GM23248 (cell line): ENCODE measurements around the gene PDE6B. TPM values are rescaled to one million over a fixed set of nuclear protein-coding genes. Genes with fewer than 3 reads are reported as not detected.
A peak's percentile ranks its signal among the peaks of the same experiment; 100 is the strongest.

ENCODE experiments used
- DNase-seq: peaks from one replicate; pipeline ENCODE4 v3.0.0-alpha.2; 2015
- H2AFZ ChIP-seq: fragments of 200-600 bp; sonication (generic); 2 replicates; pipeline ENCODE4 v1.6.1; 2016; ENCODE audit warnings: antibody characterized with exemption
- H3F3A ChIP-seq: fragments of 200-600 bp; sonication (generic); 2 replicates; pipeline ENCODE4 v1.6.1; 2016; ENCODE audit warnings: mild to moderate bottlenecking, antibody characterized with exemption, mixed run types; ENCODE audit not compliant: insufficient read depth
- H3K27ac ChIP-seq: fragments of 200-600 bp; sonication (generic); 2 replicates; pipeline ENCODE4 v1.5.1; 2016; ENCODE audit warnings: mild to moderate bottlenecking
- H3K27me3 ChIP-seq: fragments of 200-600 bp; sonication (generic); replicated peaks from 2 replicates; pipeline ENCODE4 v1.6.1; 2016; ENCODE audit warnings: mild to moderate bottlenecking; ENCODE audit not compliant: insufficient read depth
- H3K36me3 ChIP-seq: fragments of 200-600 bp; sonication (generic); 2 replicates; pipeline ENCODE4 v1.6.1; 2016; ENCODE audit warnings: low read depth, mild to moderate bottlenecking
- H3K4me1 ChIP-seq: fragments of 200-600 bp; sonication (generic); 2 replicates; pipeline ENCODE4 v1.6.1; 2016; ENCODE audit warnings: mild to moderate bottlenecking; ENCODE audit not compliant: insufficient read depth
- H3K4me2 ChIP-seq: fragments of 200-600 bp; sonication (generic); one replicate; pipeline ENCODE4 v1.6.1; 2016; ENCODE audit warnings: mild to moderate bottlenecking; ENCODE audit not compliant: unreplicated experiment
- H3K4me3 ChIP-seq: fragments of 200-600 bp; sonication (generic); 2 replicates; pipeline ENCODE4 v1.5.1; 2016; ENCODE audit warnings: mild to moderate bottlenecking
- H3K79me2 ChIP-seq: fragments of 200-600 bp; sonication (generic); 2 replicates; pipeline ENCODE4 v1.6.1; 2016; ENCODE audit warnings: mild to moderate bottlenecking; ENCODE audit not compliant: insufficient read depth
- H3K9ac ChIP-seq: fragments of 200-600 bp; sonication (generic); 2 replicates; pipeline ENCODE4 v1.6.1; 2016; ENCODE audit warnings: mild to moderate bottlenecking
- H3K9me2 ChIP-seq: fragments of 200-600 bp; sonication (generic); 2 replicates; pipeline ENCODE4 v1.6.1; 2016; ENCODE audit warnings: mixed run types, mild to moderate bottlenecking, moderate library complexity; ENCODE audit not compliant: insufficient read depth
- H3K9me3 ChIP-seq: fragments of 200-600 bp; sonication (generic); one replicate; pipeline ENCODE4 v1.6.1; 2017; ENCODE audit warnings: low read depth
- H4K20me1 ChIP-seq: fragments of 200-600 bp; sonication (generic); 2 replicates; pipeline ENCODE4 v1.6.0; 2016; ENCODE audit not compliant: insufficient read depth
- EZH2 ChIP-seq: fragments of 200-600 bp; sonication (generic); IDR thresholded peaks from 2 replicates; pipeline ENCODE4 v1.6.1; 2018; ENCODE audit warnings: antibody characterized with exemption, mild to moderate bottlenecking; ENCODE audit not compliant: insufficient read depth, poor library complexity, severe bottlenecking
- EZH2phosphoT487 ChIP-seq: fragments of 200-600 bp; sonication (generic); IDR thresholded peaks from 2 replicates; pipeline ENCODE4 v1.6.1; 2018; ENCODE audit warnings: antibody characterized with exemption, moderate library complexity, mild to moderate bottlenecking, low read depth; ENCODE audit not compliant: insufficient read depth
- WGBS, 2 experiments: methylation state at CpG; one replicate each; pipeline ENCODE4 v1.1.6; 2015 to 2017; ENCODE audit warnings: low lambda C conversion rate in 2 of 2, low coverage in 1 of 2; ENCODE audit errors: missing lambda C conversion rate in 2 of 2; 5-methylcytosine and 5-hydroxymethylcytosine counted together
- in situ Hi-C: fragments of 300-500 bp; cut with MboI; formaldehyde crosslinking; loops from 2 replicates; pipeline ENCODE4 v1.15.0; 2020
- polyA plus RNA-seq: library from polyadenylated mRNA; unstranded; fragments of >200 nt; fragmentation: Nextera tagmentation; extraction: Ambion mirVana; gene quantifications from 2 replicates; pipeline ENCODE4 v1.2.1, GENCODE V29; 2016
- total RNA-seq: library from RNA; depleted of rRNA; stranded (reverse); fragments of >200 nt; shearing (Covaris generic); gene quantifications from 2 replicates; pipeline ENCODE4 v1.2.3, GENCODE V29; 2014

Gene PDE6B
- total and polyA plus RNA-seq, 2 experiments from 2014 or later, result 0.11 TPM; not detected in 1

GRCh38 chr4:656436-657337 is 31.3 kb downstream of the PDE6B start:
- no peak for TF ChIP-seq EZH2phosphoT487
- no peak for TF ChIP-seq EZH2
- Histone ChIP-seq H3K4me3 (no peak overlapping the region), H3K9me2 (no peaks in the 10 kb centered on the region), H3K4me1 (no peaks in the 10 kb centered on the region), H3K27me3 (no peaks in the 10 kb centered on the region), H3K9ac (no peak overlapping the region), H4K20me1 (no peaks in the 10 kb centered on the region), H3F3A (no peaks in the 10 kb centered on the region), H3K9me3 (no peaks in the 10 kb centered on the region), H3K36me3 (no peaks in the 10 kb centered on the region), H2AFZ (no peak overlapping the region), H3K79me2 (no peaks in the 10 kb centered on the region), H3K4me2 (no peak overlapping the region), H3K27ac (no peak overlapping the region)
- in situ Hi-C loops, result no loop called here
- 70 to 71% methylated on average over 36 to 58 of the region's 58 CpGs for WGBS, 2 experiments
- DNase-seq, result peak; percentile 30

- WGBS, 2 experiments, result 55% methylated on average over 12 to 23 of the region's 23 CpGs
- Histone ChIP-seq H3K36me3 (no peaks in the 10 kb centered on the region), H3F3A (no peaks in the 10 kb centered on the region), H3K9me3 (no peaks in the 10 kb centered on the region), H3K27ac (no peak overlapping the region), H3K79me2 (no peaks in the 10 kb centered on the region), H3K9me2 (no peaks in the 10 kb centered on the region), H3K27me3 (no peaks in the 10 kb centered on the region), H4K20me1 (no peaks in the 10 kb centered on the region), H3K4me1 (no peaks in the 10 kb centered on the region), H3K4me2 (no peak overlapping the region), H2AFZ (no peak overlapping the region), H3K9ac (no peak overlapping the region), H3K4me3 (no peak overlapping the region)
- no peak for TF ChIP-seq EZH2
- no peak for TF ChIP-seq EZH2phosphoT487
- in situ Hi-C loops, result no loop called here
- peak; percentile 39 for DNase-seq
Measured at GRCh38 chr4:657338-657833, 32.0 kb downstream of the PDE6B start.

GRCh38 chr4:657834-658667 is 32.7 kb downstream of the PDE6B start:
- in situ Hi-C loops, result no loop called here
- Histone ChIP-seq H3F3A (no peaks in the 10 kb centered on the region), H3K79me2 (no peaks in the 10 kb centered on the region), H3K4me3 (no peak overlapping the region), H3K9ac (no peak overlapping the region), H3K36me3 (no peaks in the 10 kb centered on the region), H4K20me1 (no peaks in the 10 kb centered on the region), H3K27ac (no peak overlapping the region), H3K4me2 (no peak overlapping the region), H3K27me3 (no peaks in the 10 kb centered on the region), H3K4me1 (no peaks in the 10 kb centered on the region), H2AFZ (no peak overlapping the region), H3K9me2 (no peaks in the 10 kb centered on the region), H3K9me3 (no peaks in the 10 kb centered on the region)
- TF ChIP-seq EZH2 (no peak), EZH2phosphoT487 (no peak)
- 44 to 53% methylated on average over 7 to 23 of the region's 27 CpGs for WGBS, 2 experiments
- no peak for DNase-seq

GRCh38 chr4:658681-659667 is 33.6 kb downstream of the PDE6B start:
- Histone ChIP-seq H3K27me3 (no peaks in the 10 kb centered on the region), H3K36me3 (no peaks in the 10 kb centered on the region), H4K20me1 (no peaks in the 10 kb centered on the region), H3K27ac (no peak overlapping the region), H3K79me2 (no peaks in the 10 kb centered on the region), H3K4me1 (no peaks in the 10 kb centered on the region), H3K9me2 (no peaks in the 10 kb centered on the region), H2AFZ (no peak overlapping the region), H3K9ac (no peak overlapping the region), H3K9me3 (no peaks in the 10 kb centered on the region), H3K4me3 (no peak overlapping the region), H3F3A (no peaks in the 10 kb centered on the region), H3K4me2 (no peak overlapping the region)
- 63 to 67% methylated on average over 32 of the region's 32 CpGs for WGBS, 2 experiments
- no peak for DNase-seq
- TF ChIP-seq EZH2 (no peak), EZH2phosphoT487 (no peak)
- in situ Hi-C loops, result no loop called here
